Duodenal mucosa (tissue), 2 donors: Measurements from ENCODE around the gene PLEKHA1.

Source experiments
- H3K27ac ChIP-seq: one replicate; pipeline ENCODE4 v1.7.0; 2013; ENCODE audit warnings: low read depth, low read length
- H3K27me3 ChIP-seq, 2 donors: one replicate each; pipeline ENCODE4 v1.7.0; 2013; ENCODE audit warnings: low read length in 2 of 2, control low read depth in 1 of 2; ENCODE audit not compliant: insufficient read depth in 2 of 2, control insufficient read depth in 1 of 2
- H3K36me3 ChIP-seq, 2 donors: one replicate each; pipeline ENCODE4 v1.7.0; 2013; ENCODE audit warnings: low read length in 2 of 2, control low read depth in 1 of 2; ENCODE audit not compliant: insufficient read depth in 2 of 2, control insufficient read depth in 1 of 2
- H3K4me1 ChIP-seq, 2 donors: one replicate each; pipeline ENCODE4 v1.7.0; 2013; ENCODE audit warnings: low read length in 2 of 2, control low read depth in 1 of 2; ENCODE audit not compliant: insufficient read depth in 2 of 2, control insufficient read depth in 1 of 2
- H3K4me3 ChIP-seq, 2 donors: one replicate each; pipeline ENCODE4 v1.7.0; 2013; ENCODE audit warnings: low read length in 2 of 2, low read depth in 1 of 2
- H3K9ac ChIP-seq, 2 donors: one replicate each; pipeline ENCODE4 v1.7.0; 2013; ENCODE audit warnings: low read length in 2 of 2, low read depth in 1 of 2
- H3K9me3 ChIP-seq, 2 donors: one replicate each; pipeline ENCODE4 v1.7.0; 2013; ENCODE audit warnings: low read length in 2 of 2, control low read depth in 1 of 2; ENCODE audit not compliant: control insufficient read depth in 1 of 2

The PLEKHA1 gene

DNA sequence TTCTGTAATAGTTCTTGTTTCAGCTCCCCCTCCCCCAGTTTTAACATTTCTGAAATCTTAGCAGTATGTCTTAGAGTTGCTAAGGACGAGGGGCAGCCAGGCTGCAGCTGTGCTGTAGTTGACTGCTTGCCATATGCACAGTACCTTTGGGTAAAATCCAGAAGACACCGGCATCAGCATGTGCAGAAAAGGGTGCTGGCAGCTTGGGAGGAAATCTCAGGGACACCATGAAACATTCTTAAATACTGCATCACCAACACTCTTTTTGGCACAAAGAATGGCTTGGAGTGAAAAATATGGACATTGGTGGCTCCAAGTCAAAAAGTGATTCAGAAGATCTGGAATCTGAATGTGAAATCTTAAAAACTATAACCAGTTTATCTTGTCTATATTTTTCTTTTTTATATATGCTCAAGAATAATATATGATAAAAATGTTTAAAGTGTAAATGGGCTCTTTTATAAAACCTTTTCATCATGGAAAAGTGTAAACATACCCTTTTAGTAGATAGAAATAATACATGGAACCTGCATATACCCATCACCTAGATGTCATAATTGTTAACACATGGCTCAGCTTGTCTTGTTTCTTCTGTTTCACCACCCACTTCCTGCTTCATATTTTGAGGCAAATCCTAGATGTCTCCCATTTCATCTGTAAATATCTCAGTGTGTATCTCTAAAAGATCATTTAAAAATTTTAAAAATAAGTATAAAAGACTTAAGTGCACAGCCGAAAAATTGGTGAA is 45.5 kb downstream of the PLEKHA1 start:
- Histone ChIP-seq H3K9me3 (no peaks in the 10 kb centered on the region), H3K4me3 (no peak overlapping the region), H3K27ac (no peak overlapping the region), H3K36me3 (peaks cover 8 to 27% of the 10 kb centered on the region in 2 donors), H3K9ac (no peak overlapping the region), H3K4me1 (no peaks in the 10 kb centered on the region), H3K27me3 (no peaks in the 10 kb centered on the region)

DNA sequence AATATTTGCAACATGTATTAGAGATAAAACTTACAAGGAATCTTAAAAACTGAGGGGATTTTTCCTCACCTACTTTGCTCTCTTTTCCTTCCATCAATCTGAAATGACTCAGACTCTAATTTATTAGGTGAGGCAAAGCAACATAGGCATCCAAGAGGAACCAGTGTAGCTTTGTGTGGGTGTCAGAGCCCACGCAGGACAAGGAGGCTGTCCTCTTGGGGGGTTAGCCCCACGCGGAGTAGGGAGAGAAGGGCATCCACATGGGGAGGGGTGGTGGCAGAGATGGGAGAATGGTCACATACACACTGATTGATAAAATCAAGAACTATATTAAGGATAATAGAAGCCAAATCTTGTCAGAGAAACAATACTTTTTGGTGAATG is 46.1 kb downstream of the PLEKHA1 start:
- Histone ChIP-seq H3K36me3 (peaks cover 8 to 26% of the 10 kb centered on the region in 2 donors), H3K27ac (no peak overlapping the region), H3K9ac (no peak overlapping the region), H3K4me1 (no peaks in the 10 kb centered on the region), H3K4me3 (no peak overlapping the region), H3K9me3 (no peaks in the 10 kb centered on the region), H3K27me3 (no peaks in the 10 kb centered on the region)

- Histone ChIP-seq H3K9me3 (no peaks in the 10 kb centered on the region), H3K4me1 (no peaks in the 10 kb centered on the region), H3K27ac (no peak overlapping the region), H3K9ac (no peak overlapping the region), H3K4me3 (no peak overlapping the region), H3K36me3 (peaks cover 3 to 21% of the 10 kb centered on the region in 2 donors), H3K27me3 (no peaks in the 10 kb centered on the region)
These were observed 46.6 kb downstream of the PLEKHA1 start for GRCh38 chr10:122421054-122421625.

- Histone ChIP-seq H3K9me3 (no peaks in the 10 kb centered on the region), H3K27ac (no peak overlapping the region)
These were observed 47.2 kb downstream of the PLEKHA1 start for GRCh38 chr10:122421742-122422141.

DNA sequence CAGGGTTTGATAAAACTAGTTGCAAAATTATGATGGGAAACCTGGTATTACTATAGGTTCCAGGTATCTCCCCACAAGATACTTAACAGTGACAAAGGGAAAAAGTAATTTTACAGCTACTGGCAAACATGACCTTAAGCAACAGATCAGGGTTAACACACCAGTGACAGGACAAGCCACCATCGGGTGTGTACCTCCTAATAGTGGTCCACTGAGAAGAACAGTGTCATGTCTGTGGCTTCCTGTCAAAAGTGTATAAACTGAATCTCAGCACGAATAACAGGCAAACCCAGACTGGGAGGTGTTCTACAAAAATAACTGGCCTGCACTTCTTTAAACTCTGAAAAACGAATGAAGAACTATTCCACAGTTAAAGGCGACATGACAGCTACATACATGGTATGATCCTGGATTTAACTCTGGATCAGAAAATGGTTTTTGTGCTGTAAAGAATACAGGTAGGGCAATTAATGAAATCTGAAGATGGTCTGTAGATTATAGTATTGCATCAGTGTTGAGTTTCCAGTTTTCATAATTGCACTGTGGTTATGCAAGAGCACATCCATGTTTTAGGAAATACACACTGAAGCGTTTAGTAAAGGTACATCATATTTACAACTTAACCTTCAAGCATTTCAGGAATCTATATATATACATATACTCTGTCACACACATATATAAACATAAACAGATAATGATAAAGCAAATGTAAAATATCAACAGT is 47.9 kb downstream of the PLEKHA1 start:
- no peak overlapping the region for H3K9ac ChIP-seq

More at GRCh38 chr10:122421742-122422141, 47.2 kb downstream of the PLEKHA1 start:
- no peaks in the 10 kb centered on the region for H3K4me1 ChIP-seq
- no peak overlapping the region for H3K4me3 ChIP-seq
- H3K9ac ChIP-seq = no peak overlapping the region
- H3K36me3 ChIP-seq = peaks cover 0 to 18% of the 10 kb centered on the region in 2 donors
- H3K27me3 ChIP-seq = no peaks in the 10 kb centered on the region

GRCh38 chr10:122424059-122424458 is 49.6 kb downstream of the PLEKHA1 start:
- H3K36me3 ChIP-seq = peaks cover 3 to 16% of the 10 kb centered on the region in 2 donors

More for the DNA sequence above, 47.9 kb downstream of the PLEKHA1 start:
- H3K27ac ChIP-seq = no peak overlapping the region
- H3K9me3 ChIP-seq = no peaks in the 10 kb centered on the region
- peaks cover 0 to 18% of the 10 kb centered on the region in 2 donors for H3K36me3 ChIP-seq
- H3K4me3 ChIP-seq = no peak overlapping the region
- no peaks in the 10 kb centered on the region for H3K27me3 ChIP-seq
- H3K4me1 ChIP-seq = no peaks in the 10 kb centered on the region

DNA sequence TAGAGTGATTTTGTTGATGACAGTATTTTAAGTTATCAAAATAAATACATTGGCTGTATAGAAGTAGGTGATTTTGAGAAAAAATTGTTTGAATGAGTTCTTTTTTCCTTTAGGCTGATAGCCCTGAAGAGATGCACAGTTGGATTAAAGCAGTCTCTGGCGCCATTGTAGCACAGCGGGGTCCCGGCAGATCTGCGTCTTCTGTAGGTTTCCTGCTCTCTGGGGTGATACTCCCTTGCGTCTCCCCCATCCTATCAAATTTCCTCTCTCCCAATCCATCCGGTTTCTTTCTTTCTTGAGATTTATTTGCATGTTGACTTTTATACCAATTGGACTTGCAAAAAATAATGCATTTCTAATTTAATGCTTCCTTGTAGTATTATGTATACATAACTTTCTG is 52.3 kb downstream of the PLEKHA1 start:
- H3K4me3 ChIP-seq = no peak overlapping the region
- H3K9ac ChIP-seq = no peak overlapping the region
- H3K27me3 ChIP-seq = no peaks in the 10 kb centered on the region
- H3K27ac ChIP-seq = no peak overlapping the region
- H3K4me1 ChIP-seq = no peaks in the 10 kb centered on the region
- no peaks in the 10 kb centered on the region for H3K9me3 ChIP-seq
- H3K36me3 ChIP-seq = peaks cover 3 to 16% of the 10 kb centered on the region in 2 donors

More at GRCh38 chr10:122424059-122424458, 49.6 kb downstream of the PLEKHA1 start:
- Histone ChIP-seq H3K27me3 (no peaks in the 10 kb centered on the region), H3K4me3 (no peak overlapping the region), H3K9ac (no peak overlapping the region), H3K4me1 (no peaks in the 10 kb centered on the region), H3K9me3 (no peaks in the 10 kb centered on the region), H3K27ac (no peak overlapping the region)

- H3K27me3 ChIP-seq = no peaks in the 10 kb centered on the region
- peaks cover 3 to 16% of the 10 kb centered on the region in 2 donors for H3K36me3 ChIP-seq
These were observed 52.8 kb downstream of the PLEKHA1 start for GRCh38 chr10:122427280-122427679.

DNA sequence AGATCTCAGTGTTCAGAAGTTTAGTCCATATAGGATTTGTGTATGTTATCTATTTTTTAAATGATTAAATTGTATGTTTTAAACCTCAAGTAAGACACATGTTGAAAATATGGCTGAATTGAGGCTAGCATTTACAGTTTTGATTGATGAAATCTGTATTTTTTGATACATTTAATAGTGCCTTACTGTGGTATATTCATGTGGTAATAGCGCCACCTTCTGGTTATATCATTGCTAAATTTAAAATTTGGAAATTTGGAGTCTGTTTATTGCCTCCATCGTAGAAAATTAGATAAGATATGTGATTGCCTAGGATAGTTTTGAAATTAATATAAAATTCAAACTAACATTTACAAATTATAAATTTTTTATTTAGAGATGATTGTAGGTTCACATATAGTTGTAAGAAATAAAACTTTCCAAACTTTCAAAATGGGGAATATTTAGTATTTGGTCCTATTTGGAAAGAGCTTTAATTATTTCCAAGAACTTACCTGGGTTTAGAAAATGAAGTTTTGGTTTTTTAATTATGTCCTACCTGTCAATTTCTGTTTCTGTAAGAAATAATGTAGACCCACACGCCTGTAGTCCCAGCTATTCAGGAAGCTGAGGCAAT is 60.8 kb downstream of the PLEKHA1 start:
- Histone ChIP-seq H3K27ac (no peak overlapping the region), H3K27me3 (no peaks in the 10 kb centered on the region), H3K9me3 (no peaks in the 10 kb centered on the region), H3K4me1 (no peaks in the 10 kb centered on the region), H3K9ac (no peak overlapping the region), H3K36me3 (peaks cover 0 to 8% of the 10 kb centered on the region in 2 donors), H3K4me3 (no peak overlapping the region)

More at GRCh38 chr10:122427280-122427679, 52.8 kb downstream of the PLEKHA1 start:
- H3K27ac ChIP-seq = no peak overlapping the region
- H3K4me3 ChIP-seq = no peak overlapping the region
- no peaks in the 10 kb centered on the region for H3K9me3 ChIP-seq
- H3K9ac ChIP-seq = no peak overlapping the region
- H3K4me1 ChIP-seq = no peaks in the 10 kb centered on the region

- Histone ChIP-seq H3K27ac (no peak overlapping the region), H3K9me3 (no peaks in the 10 kb centered on the region), H3K4me1 (no peaks in the 10 kb centered on the region), H3K27me3 (no peaks in the 10 kb centered on the region), H3K36me3 (no peaks in the 10 kb centered on the region), H3K9ac (no peak overlapping the region), H3K4me3 (no peak overlapping the region)
These were observed 67.5 kb downstream of the PLEKHA1 start for GRCh38 chr10:122441961-122442360.
